WTC11 (cell line): ENCODE data around the gene SLC9A3. TPM values are rescaled to one million over a fixed set of nuclear protein-coding genes. Genes with fewer than 3 reads are reported as not detected.

ENCODE experiments used
- ATAC-seq: fragments of 200-7000 bp; cut with Tn5 transposase; 2 replicates; pipeline ENCODE4 v1.10.0; 2021; ENCODE audit warnings: mild to moderate bottlenecking, moderate library complexity
- CTCF ChIA-PET: fragments of 300-600 bp; sonication (Branson Sonifier 250); formaldehyde crosslinking; loops from one replicate; lab custom pipeline; 2021; ENCODE audit warnings: antibody characterized with exemption; lab: Charles Lee
- POLR2A ChIA-PET: fragments of 350-600 bp; sonication (Branson Sonifier 250); formaldehyde crosslinking; loops from one replicate; lab custom pipeline; 2021; ENCODE audit warnings: antibody characterized with exemption; lab: Charles Lee
- DNase-seq: peaks from one replicate; pipeline ENCODE4 v3.0.0; 2021; ENCODE audit warnings: low spot score
- H3K27ac Mint-ChIP-seq: 2 replicates; pipeline ENCODE4 v1.8.0; 2021; ENCODE audit warnings: mixed read lengths
- H3K27me3 Mint-ChIP-seq: 2 replicates; pipeline ENCODE4 v1.8.0; 2021; ENCODE audit warnings: low read depth, mild to moderate bottlenecking, moderate library complexity, mixed read lengths
- H3K36me3 Mint-ChIP-seq: 2 replicates; pipeline ENCODE4 v1.8.0; 2021; ENCODE audit warnings: mixed read lengths
- H3K4me1 Mint-ChIP-seq: 2 replicates; pipeline ENCODE4 v1.8.0; 2022; ENCODE audit warnings: mixed read lengths
- H3K4me3 Mint-ChIP-seq: 2 replicates; pipeline ENCODE4 v1.8.0; 2021; ENCODE audit warnings: mild to moderate bottlenecking, moderate library complexity, mixed read lengths
- H3K9me3 Mint-ChIP-seq: 2 replicates; pipeline ENCODE4 v1.8.0; 2021; ENCODE audit warnings: mixed read lengths
- CBFB ChIP-seq: sonication (generic); formaldehyde crosslinking; IDR thresholded peaks from 2 replicates; pipeline ENCODE4 v1.8.1; 2022; ENCODE audit warnings: mild to moderate bottlenecking, low read depth, missing genetic modification reagents
- CREM ChIP-seq: sonication (generic); formaldehyde crosslinking; IDR thresholded peaks from 2 replicates; pipeline ENCODE4 v1.8.1; 2022; ENCODE audit warnings: mild to moderate bottlenecking, missing genetic modification reagents, moderate library complexity
- GRHL2 ChIP-seq: fragments of 250-450 bp; sonication (Bioruptor Pico); IDR thresholded peaks from 2 replicates; pipeline ENCODE4 v1.8.0; 2022; ENCODE audit warnings: mild to moderate bottlenecking, moderate library complexity; ENCODE audit not compliant: insufficient replicate concordance, severe bottlenecking
- IRF2 ChIP-seq: sonication (generic); formaldehyde crosslinking; IDR thresholded peaks from 2 replicates; pipeline ENCODE4 v1.8.0; 2022; ENCODE audit warnings: low read depth, missing genetic modification reagents, borderline replicate concordance
- NFE2L1 ChIP-seq: sonication (generic); formaldehyde crosslinking; IDR thresholded peaks from 2 replicates; pipeline ENCODE4 v1.8.1; 2023; ENCODE audit warnings: missing genetic modification reagents
- NR2C2 ChIP-seq: sonication (generic); formaldehyde crosslinking; IDR thresholded peaks from 2 replicates; pipeline ENCODE4 v1.8.0; 2022; ENCODE audit warnings: mild to moderate bottlenecking, missing genetic modification reagents
- SP1 ChIP-seq: sonication (generic); formaldehyde crosslinking; conservative IDR thresholded peaks from 2 replicates; pipeline ENCODE4 v1.8.1; 2022; ENCODE audit warnings: missing genetic modification reagents
- ZBTB21 ChIP-seq: sonication (generic); formaldehyde crosslinking; IDR thresholded peaks from 2 replicates; pipeline ENCODE4 v1.8.1; 2023; ENCODE audit warnings: mild to moderate bottlenecking, missing genetic modification reagents, borderline replicate concordance
- ZNF138 ChIP-seq: sonication (generic); formaldehyde crosslinking; conservative IDR thresholded peaks from 2 replicates; pipeline ENCODE4 v1.8.1; 2022; ENCODE audit warnings: mild to moderate bottlenecking, moderate library complexity, missing genetic modification reagents
- ZNF219 ChIP-seq: sonication (generic); formaldehyde crosslinking; IDR thresholded peaks from 2 replicates; pipeline ENCODE4 v1.8.0; 2023; ENCODE audit warnings: missing genetic modification reagents, mild to moderate bottlenecking, borderline replicate concordance
- ZNF396 ChIP-seq: fragments of 250-450 bp; sonication (Bioruptor Pico); IDR thresholded peaks from 2 replicates; pipeline ENCODE4 v1.8.0; 2021; ENCODE audit warnings: mild to moderate bottlenecking, moderate library complexity, borderline replicate concordance
- ZNF671 ChIP-seq: fragments of 250-450 bp; sonication (Bioruptor Pico); IDR thresholded peaks from 2 replicates; pipeline ENCODE4 v1.8.0; 2021; ENCODE audit warnings: mild to moderate bottlenecking
- total RNA-seq: library from RNA; stranded (reverse); gene quantifications from 3 replicates; pipeline ENCODE4 v1.2.3, GENCODE V29; 2021
- TF ChIP-seq, protein P1 (sequence below): fragments of 250-450 bp; sonication (Bioruptor Pico); conservative IDR thresholded peaks from 2 replicates; pipeline ENCODE4 v1.9.0; 2021; ENCODE audit warnings: mild to moderate bottlenecking
- TF ChIP-seq, protein P2 (sequence below): sonication (generic); formaldehyde crosslinking; IDR thresholded peaks from 2 replicates; pipeline ENCODE4 v1.8.1; 2023; ENCODE audit warnings: mild to moderate bottlenecking, missing genetic modification reagents
- TF ChIP-seq, protein P3 (sequence below): fragments of 250-450 bp; sonication (Bioruptor Pico); IDR thresholded peaks from 2 replicates; pipeline ENCODE4 v1.8.0; 2021; ENCODE audit warnings: mild to moderate bottlenecking
- TF ChIP-seq, protein P4 (sequence below): sonication (generic); formaldehyde crosslinking; conservative IDR thresholded peaks from 2 replicates; pipeline ENCODE4 v1.8.1; 2023; ENCODE audit warnings: mild to moderate bottlenecking, low read depth, missing genetic modification reagents, moderate library complexity
- TF ChIP-seq, protein P5 (sequence below): fragments of 250-450 bp; sonication (Bioruptor Pico); IDR thresholded peaks from 2 replicates; pipeline ENCODE4 v1.9.0; 2021; ENCODE audit warnings: moderate library complexity, mild to moderate bottlenecking, inconsistent platforms, borderline replicate concordance
- TF ChIP-seq, protein P6 (sequence below): sonication (generic); formaldehyde crosslinking; IDR thresholded peaks from 2 replicates; pipeline ENCODE4 v1.8.0; 2022; ENCODE audit warnings: mild to moderate bottlenecking, missing genetic modification reagents
- TF ChIP-seq, protein P7 (sequence below): sonication (generic); formaldehyde crosslinking; IDR thresholded peaks from 2 replicates; pipeline ENCODE4 v1.8.1; 2023; ENCODE audit warnings: mild to moderate bottlenecking, missing genetic modification reagents, moderate library complexity
- TF ChIP-seq, protein P8 (sequence below): sonication (generic); formaldehyde crosslinking; IDR thresholded peaks from 2 replicates; pipeline ENCODE4 v1.8.1; 2023; ENCODE audit warnings: mild to moderate bottlenecking, missing genetic modification reagents

The SLC9A3 gene
- total RNA-seq, 1 experiment from 2014 or later, result 1.6 TPM

DNA sequence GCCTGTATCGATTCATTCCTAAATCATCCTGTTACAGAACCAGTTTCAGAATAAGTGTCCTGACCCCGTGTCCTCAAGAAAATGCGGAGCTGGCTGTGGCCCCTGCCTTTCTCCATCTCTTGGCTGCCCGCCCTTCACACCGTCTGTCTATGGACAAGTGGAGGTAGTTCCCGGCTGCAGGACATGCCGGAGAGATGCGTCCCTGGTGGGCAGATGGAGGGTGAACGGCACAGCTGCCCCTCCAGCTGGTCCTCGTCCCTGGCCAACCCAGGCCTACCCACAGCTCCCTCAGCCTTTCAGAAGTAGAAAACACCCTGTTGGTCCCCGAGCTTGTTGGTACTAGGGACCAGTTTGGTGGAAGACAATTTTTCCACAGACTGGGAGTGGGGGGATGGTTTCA is 96.0 kb downstream of the SLC9A3 start (continued):
- TF ChIP-seq, protein P1, sequence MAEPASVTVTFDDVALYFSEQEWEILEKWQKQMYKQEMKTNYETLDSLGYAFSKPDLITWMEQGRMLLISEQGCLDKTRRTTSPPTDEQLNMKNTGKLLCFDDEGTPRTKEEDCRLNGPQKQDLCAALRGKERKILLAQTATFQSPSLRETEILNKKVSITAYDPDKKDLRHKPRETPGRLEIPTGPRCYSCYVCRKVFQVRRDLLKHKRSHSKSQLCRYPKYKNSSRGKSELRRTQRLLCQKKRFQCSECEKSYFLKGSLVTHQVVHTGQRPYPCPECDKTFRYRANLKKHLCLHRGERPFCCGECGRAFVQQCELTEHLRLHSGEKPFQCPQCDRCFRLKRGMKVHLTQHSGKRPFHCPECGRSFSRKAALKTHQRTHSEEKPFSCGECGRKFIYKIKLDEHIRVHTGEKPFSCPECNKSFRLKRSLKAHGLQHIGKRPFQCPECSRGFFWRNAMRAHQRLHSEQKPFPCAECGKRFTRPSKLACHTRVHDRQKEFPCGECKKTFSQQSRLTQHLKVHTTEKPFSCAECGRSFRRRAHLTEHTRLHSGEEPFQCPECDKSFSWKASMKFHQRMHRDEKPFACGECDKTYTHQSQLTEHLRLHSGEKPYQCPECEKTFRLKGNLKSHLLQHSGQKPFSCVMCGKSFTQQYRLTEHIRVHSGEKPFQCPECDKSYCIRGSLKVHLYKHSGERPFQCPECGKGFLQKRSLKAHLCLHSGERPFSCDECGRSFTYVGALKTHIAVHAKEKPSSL (CRISPR knock-in tag), result no peak
- no peak for TF ChIP-seq NR2C2 (CRISPR knock-in tag)
- TF ChIP-seq, protein P2, sequence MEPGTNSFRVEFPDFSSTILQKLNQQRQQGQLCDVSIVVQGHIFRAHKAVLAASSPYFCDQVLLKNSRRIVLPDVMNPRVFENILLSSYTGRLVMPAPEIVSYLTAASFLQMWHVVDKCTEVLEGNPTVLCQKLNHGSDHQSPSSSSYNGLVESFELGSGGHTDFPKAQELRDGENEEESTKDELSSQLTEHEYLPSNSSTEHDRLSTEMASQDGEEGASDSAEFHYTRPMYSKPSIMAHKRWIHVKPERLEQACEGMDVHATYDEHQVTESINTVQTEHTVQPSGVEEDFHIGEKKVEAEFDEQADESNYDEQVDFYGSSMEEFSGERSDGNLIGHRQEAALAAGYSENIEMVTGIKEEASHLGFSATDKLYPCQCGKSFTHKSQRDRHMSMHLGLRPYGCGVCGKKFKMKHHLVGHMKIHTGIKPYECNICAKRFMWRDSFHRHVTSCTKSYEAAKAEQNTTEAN (CRISPR knock-in tag), result no peak
- TF ChIP-seq IRF2 (CRISPR knock-in tag), result no peak
- TF ChIP-seq, protein P3, sequence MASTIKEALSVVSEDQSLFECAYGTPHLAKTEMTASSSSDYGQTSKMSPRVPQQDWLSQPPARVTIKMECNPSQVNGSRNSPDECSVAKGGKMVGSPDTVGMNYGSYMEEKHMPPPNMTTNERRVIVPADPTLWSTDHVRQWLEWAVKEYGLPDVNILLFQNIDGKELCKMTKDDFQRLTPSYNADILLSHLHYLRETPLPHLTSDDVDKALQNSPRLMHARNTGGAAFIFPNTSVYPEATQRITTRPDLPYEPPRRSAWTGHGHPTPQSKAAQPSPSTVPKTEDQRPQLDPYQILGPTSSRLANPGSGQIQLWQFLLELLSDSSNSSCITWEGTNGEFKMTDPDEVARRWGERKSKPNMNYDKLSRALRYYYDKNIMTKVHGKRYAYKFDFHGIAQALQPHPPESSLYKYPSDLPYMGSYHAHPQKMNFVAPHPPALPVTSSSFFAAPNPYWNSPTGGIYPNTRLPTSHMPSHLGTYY (CRISPR knock-in tag), result no peak
- no peak for TF ChIP-seq ZNF671 (CRISPR knock-in tag)
- no peak for TF ChIP-seq ZBTB21 (CRISPR knock-in tag)
- TF ChIP-seq CREM (CRISPR knock-in tag), result no peak
- TF ChIP-seq, protein P4, sequence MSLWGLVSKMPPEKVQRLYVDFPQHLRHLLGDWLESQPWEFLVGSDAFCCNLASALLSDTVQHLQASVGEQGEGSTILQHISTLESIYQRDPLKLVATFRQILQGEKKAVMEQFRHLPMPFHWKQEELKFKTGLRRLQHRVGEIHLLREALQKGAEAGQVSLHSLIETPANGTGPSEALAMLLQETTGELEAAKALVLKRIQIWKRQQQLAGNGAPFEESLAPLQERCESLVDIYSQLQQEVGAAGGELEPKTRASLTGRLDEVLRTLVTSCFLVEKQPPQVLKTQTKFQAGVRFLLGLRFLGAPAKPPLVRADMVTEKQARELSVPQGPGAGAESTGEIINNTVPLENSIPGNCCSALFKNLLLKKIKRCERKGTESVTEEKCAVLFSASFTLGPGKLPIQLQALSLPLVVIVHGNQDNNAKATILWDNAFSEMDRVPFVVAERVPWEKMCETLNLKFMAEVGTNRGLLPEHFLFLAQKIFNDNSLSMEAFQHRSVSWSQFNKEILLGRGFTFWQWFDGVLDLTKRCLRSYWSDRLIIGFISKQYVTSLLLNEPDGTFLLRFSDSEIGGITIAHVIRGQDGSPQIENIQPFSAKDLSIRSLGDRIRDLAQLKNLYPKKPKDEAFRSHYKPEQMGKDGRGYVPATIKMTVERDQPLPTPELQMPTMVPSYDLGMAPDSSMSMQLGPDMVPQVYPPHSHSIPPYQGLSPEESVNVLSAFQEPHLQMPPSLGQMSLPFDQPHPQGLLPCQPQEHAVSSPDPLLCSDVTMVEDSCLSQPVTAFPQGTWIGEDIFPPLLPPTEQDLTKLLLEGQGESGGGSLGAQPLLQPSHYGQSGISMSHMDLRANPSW, result no peak
- no peak for TF ChIP-seq NFE2L1 (CRISPR knock-in tag)
- no peak for TF ChIP-seq GRHL2 (CRISPR knock-in tag)
- no peak for TF ChIP-seq CBFB (CRISPR knock-in tag)
- TF ChIP-seq ZNF219, result no peak

DNA sequence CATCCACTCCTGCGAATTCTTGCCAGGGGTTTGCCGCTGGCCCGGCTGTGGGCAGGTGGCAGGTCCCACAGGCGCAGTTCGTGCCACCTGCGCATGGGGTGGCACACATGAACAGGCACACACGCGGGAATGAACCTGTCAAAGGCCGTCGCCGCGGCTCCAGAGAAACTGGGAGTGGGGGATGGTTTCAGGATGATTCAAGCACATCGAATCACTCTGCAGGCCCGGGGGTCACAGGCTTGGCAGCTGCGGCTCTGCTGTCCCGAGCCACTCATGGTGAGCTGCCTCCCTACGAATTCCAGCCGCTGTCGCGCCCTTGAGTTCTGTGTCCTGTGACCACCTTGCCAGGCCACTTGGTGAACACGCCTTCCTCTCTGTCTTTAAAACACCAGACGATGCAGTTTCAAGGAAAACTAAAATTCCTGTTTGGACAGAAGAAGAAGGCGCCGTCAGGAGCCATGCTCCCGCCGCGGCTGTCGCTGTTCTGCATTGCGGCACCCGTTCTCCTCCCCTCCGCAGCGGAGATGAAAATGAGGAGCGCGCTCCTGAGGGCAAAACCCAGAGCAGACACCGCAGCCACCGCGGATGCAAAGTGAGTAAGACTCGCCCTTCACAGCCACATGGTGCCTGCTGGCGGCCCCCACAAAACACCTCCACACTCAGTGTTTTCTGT is 96.7 kb downstream of the SLC9A3 start:
- TF ChIP-seq SP1 (no peak), CREM (CRISPR knock-in tag) (no peak), ZNF138 (CRISPR knock-in tag) (no peak), ZNF396 (no peak)
- TF ChIP-seq, protein P5, sequence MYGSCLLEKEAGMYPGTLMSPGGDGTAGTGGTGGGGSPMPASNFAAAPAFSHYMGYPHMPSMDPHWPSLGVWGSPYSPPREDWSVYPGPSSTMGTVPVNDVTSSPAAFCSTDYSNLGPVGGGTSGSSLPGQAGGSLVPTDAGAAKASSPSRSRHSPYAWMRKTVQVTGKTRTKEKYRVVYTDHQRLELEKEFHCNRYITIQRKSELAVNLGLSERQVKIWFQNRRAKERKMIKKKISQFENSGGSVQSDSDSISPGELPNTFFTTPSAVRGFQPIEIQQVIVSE (CRISPR knock-in tag), result no peak
- TF ChIP-seq, protein P1 (CRISPR knock-in tag), result no peak
- TF ChIP-seq, protein P6, sequence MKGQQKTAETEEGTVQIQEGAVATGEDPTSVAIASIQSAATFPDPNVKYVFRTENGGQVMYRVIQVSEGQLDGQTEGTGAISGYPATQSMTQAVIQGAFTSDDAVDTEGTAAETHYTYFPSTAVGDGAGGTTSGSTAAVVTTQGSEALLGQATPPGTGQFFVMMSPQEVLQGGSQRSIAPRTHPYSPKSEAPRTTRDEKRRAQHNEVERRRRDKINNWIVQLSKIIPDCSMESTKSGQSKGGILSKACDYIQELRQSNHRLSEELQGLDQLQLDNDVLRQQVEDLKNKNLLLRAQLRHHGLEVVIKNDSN (CRISPR knock-in tag), result no peak
- TF ChIP-seq, protein P7, sequence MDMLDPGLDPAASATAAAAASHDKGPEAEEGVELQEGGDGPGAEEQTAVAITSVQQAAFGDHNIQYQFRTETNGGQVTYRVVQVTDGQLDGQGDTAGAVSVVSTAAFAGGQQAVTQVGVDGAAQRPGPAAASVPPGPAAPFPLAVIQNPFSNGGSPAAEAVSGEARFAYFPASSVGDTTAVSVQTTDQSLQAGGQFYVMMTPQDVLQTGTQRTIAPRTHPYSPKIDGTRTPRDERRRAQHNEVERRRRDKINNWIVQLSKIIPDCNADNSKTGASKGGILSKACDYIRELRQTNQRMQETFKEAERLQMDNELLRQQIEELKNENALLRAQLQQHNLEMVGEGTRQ (CRISPR knock-in tag), result no peak
- TF ChIP-seq, protein P8, sequence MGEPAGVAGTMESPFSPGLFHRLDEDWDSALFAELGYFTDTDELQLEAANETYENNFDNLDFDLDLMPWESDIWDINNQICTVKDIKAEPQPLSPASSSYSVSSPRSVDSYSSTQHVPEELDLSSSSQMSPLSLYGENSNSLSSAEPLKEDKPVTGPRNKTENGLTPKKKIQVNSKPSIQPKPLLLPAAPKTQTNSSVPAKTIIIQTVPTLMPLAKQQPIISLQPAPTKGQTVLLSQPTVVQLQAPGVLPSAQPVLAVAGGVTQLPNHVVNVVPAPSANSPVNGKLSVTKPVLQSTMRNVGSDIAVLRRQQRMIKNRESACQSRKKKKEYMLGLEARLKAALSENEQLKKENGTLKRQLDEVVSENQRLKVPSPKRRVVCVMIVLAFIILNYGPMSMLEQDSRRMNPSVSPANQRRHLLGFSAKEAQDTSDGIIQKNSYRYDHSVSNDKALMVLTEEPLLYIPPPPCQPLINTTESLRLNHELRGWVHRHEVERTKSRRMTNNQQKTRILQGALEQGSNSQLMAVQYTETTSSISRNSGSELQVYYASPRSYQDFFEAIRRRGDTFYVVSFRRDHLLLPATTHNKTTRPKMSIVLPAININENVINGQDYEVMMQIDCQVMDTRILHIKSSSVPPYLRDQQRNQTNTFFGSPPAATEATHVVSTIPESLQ (CRISPR knock-in tag), result no peak
- peak overlapping the region; percentile 0; the same call in 1 of the 2 replicates for H3K27ac Mint-ChIP-seq
- ATAC-seq, result no peak
- peaks cover 3% of the 10 kb centered on the region; the same call in 1 of the 2 replicates for H3K36me3 Mint-ChIP-seq
- no peaks in the 10 kb centered on the region for H3K27me3 Mint-ChIP-seq
- peaks cover 4% of the 10 kb centered on the region; the same call in 1 of the 2 replicates for H3K4me1 Mint-ChIP-seq
- no peak overlapping the region for H3K4me3 Mint-ChIP-seq
- ChIA-PET POLR2A (no interaction called here), CTCF (interaction anchor here (8.8 kb wide), 1 partner anchor 15 kb away, joined by 73 read pairs; no protein-coding TSS in a partner anchor)
- no peak for DNase-seq
- peaks cover 18% of the 10 kb centered on the region for H3K9me3 Mint-ChIP-seq
